GM10266 (cell line): ENCODE results near the gene SPRR2E.
"Not testable (repeated sequence)": the region's sequence is repeated elsewhere in the genome, so short reads cannot be mapped to it uniquely, and the experiment has no call there.

Experiments
- DNase-seq: peaks from one replicate; pipeline ENCODE4 v3.0.0; 2012; ENCODE audit errors: extremely low spot score
- CTCF ChIP-seq: IDR thresholded peaks from 2 replicates; pipeline ENCODE4 v1.5.1; 2012; ENCODE audit warnings: mild to moderate bottlenecking, low read depth; ENCODE audit not compliant: control insufficient read depth, insufficient read depth; ENCODE audit errors: missing control alignments

SPRR2E gene

GRCh38 chr1:153058826-153059784, 35.2 kb downstream of the SPRR2E start:
- DNase-seq: no peak
- TF ChIP-seq CTCF: no peak

- DNase-seq: no peak
- TF ChIP-seq CTCF: no peak
Observed at GRCh38 chr1:153058154-153058553, 36.2 kb downstream of the SPRR2E start.

GRCh38 chr1:153057375-153057774, 37.0 kb downstream of the SPRR2E start, which contains the start of gene SPRR2A:
TSS of gene SPRR2A (minus strand) at chr1:153057512. CDS start at chr1:153056735, 777 bp downstream.
- no peak for DNase-seq
- TF ChIP-seq CTCF: no peak

GRCh38 chr1:153056111-153056510, 38.2 kb downstream of the SPRR2E start:
- DNase-seq: not testable (repeated sequence)

- no peak for DNase-seq
- no peak for TF ChIP-seq CTCF
Observed at GRCh38 chr1:153049211-153049610, 45.1 kb downstream of the SPRR2E start.
